Panc1 (cell line): ENCODE results near the gene RCOR3.

ENCODE experiments used
- POLR2AphosphoS5 ChIP-seq: IDR thresholded peaks from 2 replicates; pipeline ENCODE4 v1.6.1; 2012; ENCODE audit warnings: mild to moderate bottlenecking, low read depth, low read length, moderate library complexity
- SIN3A ChIP-seq: IDR thresholded peaks from 2 replicates; pipeline ENCODE4 v1.6.1; 2012; ENCODE audit warnings: low read depth, mild to moderate bottlenecking, low read length, moderate library complexity, borderline replicate concordance; ENCODE audit not compliant: insufficient read depth
- TCF7L2 ChIP-seq: IDR thresholded peaks from 2 replicates; pipeline ENCODE4 v1.6.1; 2011; ENCODE audit warnings: mild to moderate bottlenecking, low read depth, low read length, inconsistent platforms
- TF ChIP-seq, protein P1 (sequence below): fragments of 450-650 bp; IDR thresholded peaks from 2 replicates; pipeline ENCODE4 v1.5.1; 2017; ENCODE audit warnings: mild to moderate bottlenecking

DNA sequence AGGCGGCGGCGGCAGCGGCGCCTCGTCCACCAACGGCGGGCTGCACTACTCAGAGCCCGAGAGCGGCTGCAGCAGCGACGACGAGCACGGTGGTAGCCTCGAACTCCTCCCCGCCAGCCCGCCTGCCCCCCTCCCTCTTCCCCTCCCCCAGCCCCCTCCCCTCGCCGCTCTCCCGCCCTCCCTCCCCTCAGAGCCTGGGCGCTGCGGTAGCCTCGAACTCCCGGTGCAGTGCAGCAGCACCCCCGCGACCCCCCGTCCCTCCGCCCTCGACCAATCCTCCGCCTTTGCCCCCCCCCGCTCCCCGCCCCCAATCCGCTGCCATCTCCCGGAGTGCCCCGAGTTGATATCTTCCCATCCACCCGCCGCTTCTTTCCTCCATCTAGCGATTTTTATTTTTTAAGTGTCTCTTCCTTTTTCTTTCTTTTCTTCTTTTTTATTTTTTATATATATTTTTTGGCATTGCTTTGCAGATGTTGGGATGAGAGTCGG is 516 bp downstream of the RCOR3 start:
- TF ChIP-seq, protein P1, sequence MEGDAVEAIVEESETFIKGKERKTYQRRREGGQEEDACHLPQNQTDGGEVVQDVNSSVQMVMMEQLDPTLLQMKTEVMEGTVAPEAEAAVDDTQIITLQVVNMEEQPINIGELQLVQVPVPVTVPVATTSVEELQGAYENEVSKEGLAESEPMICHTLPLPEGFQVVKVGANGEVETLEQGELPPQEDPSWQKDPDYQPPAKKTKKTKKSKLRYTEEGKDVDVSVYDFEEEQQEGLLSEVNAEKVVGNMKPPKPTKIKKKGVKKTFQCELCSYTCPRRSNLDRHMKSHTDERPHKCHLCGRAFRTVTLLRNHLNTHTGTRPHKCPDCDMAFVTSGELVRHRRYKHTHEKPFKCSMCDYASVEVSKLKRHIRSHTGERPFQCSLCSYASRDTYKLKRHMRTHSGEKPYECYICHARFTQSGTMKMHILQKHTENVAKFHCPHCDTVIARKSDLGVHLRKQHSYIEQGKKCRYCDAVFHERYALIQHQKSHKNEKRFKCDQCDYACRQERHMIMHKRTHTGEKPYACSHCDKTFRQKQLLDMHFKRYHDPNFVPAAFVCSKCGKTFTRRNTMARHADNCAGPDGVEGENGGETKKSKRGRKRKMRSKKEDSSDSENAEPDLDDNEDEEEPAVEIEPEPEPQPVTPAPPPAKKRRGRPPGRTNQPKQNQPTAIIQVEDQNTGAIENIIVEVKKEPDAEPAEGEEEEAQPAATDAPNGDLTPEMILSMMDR, result no peak
- TF ChIP-seq POLR2AphosphoS5, result no peak
- TF ChIP-seq TCF7L2, result no peak
- TF ChIP-seq SIN3A, result no peak
